ENCODE data around the gene ATP5MC3. TPM values are rescaled to one million over a fixed set of nuclear protein-coding genes. Genes with fewer than 3 reads are reported as not detected.

The ATP5MC3 gene
- total RNA-seq, 1 donor: 87.2 TPM

GRCh38 chr2:175126661-175127060, 54.8 kb downstream of the ATP5MC3 start:
- Histone ChIP-seq H3K27ac (ENCODE audit: low read depth, low read length) (no peak overlapping the region), H3K79me2 (ENCODE audit: insufficient read depth, low read length) (peaks cover 43% of the 10 kb centered on the region), H4K20me1 (ENCODE audit: insufficient read depth, low read length) (no peaks in the 10 kb centered on the region)

More at GRCh38 chr2:175126661-175127060, 54.8 kb downstream of the ATP5MC3 start:
- no peak for DNase-seq (ENCODE audit: insufficient read length, low spot score, missing footprints)
- Histone ChIP-seq H3K4me1 (ENCODE audit: insufficient read depth, low read length) (no peaks in the 10 kb centered on the region), H3K27me3 (ENCODE audit: insufficient read depth, low read length) (no peaks in the 10 kb centered on the region), H3K36me3 (ENCODE audit: insufficient read depth, low read length) (peaks cover 12% of the 10 kb centered on the region), H3K9me3 (ENCODE audit: low read depth, low read length) (no peaks in the 10 kb centered on the region), H3K4me3 (ENCODE audit: insufficient read depth, low read length) (no peak overlapping the region), H3K4me2 (ENCODE audit: insufficient read depth, low read length) (no peak overlapping the region), H2AFZ (ENCODE audit: low read length) (no peak overlapping the region)
- no peak for TF ChIP-seq CTCF (IDR thresholded peaks at IDR 0.05; ENCODE audit: extremely low read depth, low read depth, low read length)

Small RNAs within 50 kb of the gene (small RNA-seq; reads per million reads assigned to genes)
- gene MIR933: not detected

Other genes with a start within 250 kb of the ATP5MC3 start
- 33.7 and 54.5 TPM in 2 replicates for gene CHN1, start 176.3 kb downstream of the ATP5MC3 start, total RNA-seq
- gene ATF2, start 13.5 kb downstream of the ATP5MC3 start, total RNA-seq: 80.7 and 81.3 TPM in 2 replicates